CD1c-positive myeloid dendritic cell (primary cell): ENCODE data around the gene PDXP.
"Not testable (repeated sequence)": the region's sequence is repeated elsewhere in the genome, so short reads cannot be mapped to it uniquely, and the experiment has no call there.

Source experiments
- DNase-seq: peaks from one replicate; pipeline ENCODE4 v3.0.0-alpha.2; 2016; ENCODE audit errors: extremely low spot score

The PDXP gene

GRCh38 chr22:37647317-37647716 is 11.2 kb upstream of the PDXP start:
- no peak for DNase-seq

DNA sequence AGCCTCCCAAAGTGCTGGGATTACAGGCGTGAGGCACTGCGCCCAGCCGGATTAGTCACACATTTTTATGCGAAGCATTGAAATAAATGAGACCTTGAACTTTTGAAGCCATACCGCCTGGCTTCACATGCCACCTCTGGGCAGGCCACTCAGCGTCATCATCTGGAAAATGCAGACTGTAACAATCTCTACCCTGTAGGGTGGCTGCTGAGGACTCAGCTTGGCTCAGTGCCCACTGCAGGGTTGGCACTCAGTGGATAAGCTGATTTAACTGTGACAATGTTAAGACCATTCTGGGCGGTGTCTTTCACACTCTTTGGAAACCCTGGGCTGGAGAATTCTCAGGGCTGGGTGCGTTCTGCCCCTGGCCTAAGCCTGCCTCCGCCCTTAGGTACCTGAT is 10.6 kb upstream of the PDXP start:
- no peak for DNase-seq

GRCh38 chr22:37650463-37651136 is 7.9 kb upstream of the PDXP start:
- no peak for DNase-seq

GRCh38 chr22:37654563-37655251 is 3.8 kb upstream of the PDXP start:
- no peak for DNase-seq

DNA sequence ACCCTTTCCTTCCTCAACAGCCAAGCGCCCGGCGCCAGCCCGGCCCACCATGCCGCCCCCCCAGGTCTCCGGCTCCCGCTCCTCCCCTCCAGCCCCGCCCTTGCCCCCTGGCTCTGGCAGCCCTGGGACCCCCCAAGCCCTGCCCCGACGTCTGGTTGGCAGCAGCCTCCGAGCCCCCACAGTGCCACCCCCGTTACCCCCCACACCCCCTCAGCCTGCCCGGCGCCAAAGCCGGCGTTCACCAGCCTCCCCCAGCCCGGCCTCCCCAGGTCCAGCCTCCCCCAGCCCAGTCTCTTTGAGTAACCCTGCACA is 3.3 kb upstream of the PDXP start:
- no peak for DNase-seq

- not testable (repeated sequence) for DNase-seq
Measured at GRCh38 chr22:37656583-37656982, 1.9 kb upstream of the PDXP start.

DNA sequence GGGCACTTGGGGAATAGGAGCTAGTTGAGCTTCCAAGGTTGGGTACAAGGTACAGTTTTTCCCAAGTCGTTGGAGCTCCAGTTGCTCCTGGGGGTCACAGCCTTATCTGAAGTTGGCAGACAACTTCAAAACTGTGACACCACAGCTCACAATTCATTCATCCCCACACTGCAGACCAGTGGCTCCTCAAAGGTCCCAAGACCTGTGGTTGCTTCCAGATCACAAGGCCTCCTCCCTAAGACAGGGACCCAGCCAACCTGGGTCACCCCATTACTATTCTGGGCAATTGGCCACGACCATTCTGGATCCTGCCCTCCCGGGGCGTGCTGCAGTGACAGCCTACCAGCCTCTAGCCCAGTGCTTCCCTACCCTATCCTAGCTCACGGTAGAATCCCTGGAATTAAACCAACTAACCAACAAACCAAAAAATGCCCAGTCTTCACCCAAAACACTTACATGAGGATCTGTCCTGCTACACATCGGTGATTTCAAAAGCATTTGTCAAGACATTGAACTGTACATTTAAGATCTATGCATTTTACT is 862 bp upstream of the PDXP start:
- peak; percentile 39 for DNase-seq

DNA sequence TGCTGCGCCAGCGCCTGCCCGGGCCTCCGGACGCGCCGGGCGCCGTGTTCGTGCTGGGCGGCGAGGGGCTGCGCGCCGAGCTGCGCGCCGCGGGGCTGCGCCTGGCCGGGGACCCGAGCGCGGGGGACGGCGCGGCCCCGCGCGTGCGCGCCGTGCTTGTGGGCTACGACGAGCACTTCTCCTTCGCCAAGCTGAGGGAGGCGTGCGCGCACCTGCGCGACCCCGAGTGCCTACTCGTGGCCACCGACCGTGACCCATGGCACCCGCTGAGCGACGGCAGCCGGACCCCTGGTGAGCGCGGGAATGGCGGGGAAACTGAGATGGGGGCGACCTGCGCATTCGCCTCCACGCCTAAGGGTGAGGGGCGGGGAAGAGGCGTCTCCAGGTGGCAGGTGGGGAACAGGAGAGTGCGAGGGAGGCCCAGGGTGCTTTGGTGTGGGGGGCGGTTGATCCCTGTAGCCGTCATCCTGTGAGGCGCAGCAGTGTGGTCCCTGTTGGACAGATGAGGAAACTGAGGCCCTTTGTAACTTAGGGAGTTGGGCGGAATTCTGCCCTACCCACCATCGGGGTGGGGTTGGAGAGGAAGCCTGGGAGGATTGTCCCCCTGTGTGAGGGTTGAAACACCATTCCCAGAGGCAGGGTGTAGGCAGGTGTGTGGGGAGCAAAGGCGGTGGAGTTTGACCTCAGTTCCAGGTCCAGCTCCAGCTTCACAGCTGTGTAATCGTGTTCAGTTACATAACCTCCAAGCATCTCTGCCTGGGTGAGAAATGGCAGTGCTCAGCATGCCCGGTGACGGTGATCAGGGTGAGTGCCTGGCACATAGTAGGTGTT is 758 bp downstream of the PDXP start:
- DNase-seq, result peak; percentile 45

DNA sequence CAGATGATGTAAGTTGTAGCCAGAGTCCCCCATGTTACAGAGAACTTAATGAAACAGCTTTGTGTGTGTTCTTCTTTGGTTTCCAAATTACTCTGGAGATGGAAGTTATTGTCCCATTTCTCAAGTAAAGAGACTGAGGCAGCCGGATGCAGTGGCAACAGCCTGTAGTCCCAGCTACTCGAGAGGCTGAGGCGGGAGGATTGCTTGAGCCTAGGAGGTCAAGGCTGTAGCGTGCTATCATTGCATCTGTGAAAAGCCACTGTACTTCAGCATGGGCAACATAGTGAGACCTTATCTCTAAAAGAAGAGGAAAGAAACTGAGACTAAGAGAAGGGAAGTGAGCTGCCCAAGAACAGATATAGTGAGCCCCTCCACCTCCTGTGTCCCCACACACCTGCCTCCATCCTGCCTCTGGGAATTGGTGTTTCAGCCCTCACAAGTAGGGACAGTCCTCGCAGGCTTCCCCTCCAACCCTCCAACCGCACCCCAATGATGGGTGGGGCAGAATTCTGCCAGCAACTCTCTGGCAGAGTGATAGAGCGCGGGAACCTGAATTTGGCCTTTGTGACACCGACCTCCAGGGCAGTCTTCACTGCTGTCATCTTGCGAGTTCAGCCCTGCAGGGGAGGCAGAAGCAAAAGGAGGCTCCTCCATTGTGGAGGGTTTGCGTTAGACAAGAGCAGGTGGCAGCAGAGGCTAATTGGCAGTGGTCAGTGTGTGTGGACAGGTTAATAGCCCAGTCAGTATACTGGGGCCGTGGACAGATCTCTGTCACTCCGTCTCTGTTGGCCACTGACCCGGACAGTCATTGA is 1.6 kb downstream of the PDXP start:
- no peak for DNase-seq

DNA sequence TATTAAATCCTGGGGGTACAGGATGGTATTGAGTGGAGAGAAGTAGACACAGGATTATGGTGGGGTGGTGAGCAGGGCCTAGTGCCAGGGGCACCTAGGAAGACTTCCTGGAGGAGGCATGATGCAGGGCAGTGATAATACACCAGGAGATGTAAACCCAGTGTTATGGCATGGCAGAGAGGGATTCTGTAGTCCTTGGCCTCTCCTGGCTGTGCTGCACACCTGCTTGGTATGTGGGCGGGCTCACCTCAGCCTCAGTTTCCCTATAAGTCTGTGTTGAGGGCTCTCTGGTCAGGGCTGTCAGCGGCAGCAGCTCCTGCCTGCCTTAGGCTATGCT is 2.2 kb downstream of the PDXP start:
- DNase-seq, result no peak

- peak; percentile 12 for DNase-seq
Measured at GRCh38 chr22:37661160-37661924, 2.8 kb downstream of the PDXP start.

DNA sequence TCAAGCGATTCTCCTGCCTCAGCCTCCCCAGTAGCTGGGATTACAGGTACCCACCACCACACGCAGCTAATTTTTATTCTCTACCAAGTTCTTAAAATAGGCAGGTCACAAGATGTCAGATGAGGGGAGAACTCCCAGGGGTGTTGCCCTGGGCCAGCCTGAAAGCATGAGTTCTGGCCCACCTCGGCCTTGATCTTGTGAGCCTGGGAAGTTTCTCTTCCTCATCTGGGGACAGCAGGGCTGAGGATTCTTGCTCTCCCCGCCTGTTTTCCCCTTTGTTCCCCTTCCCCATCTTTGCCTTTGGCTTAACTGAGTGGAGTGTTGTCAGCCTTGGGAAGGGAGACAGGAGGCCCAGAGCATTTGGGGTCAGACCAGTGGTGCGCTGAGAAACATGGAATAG is 3.5 kb downstream of the PDXP start:
- peak; percentile 70 for DNase-seq

GRCh38 chr22:37663521-37664140 is 5.1 kb downstream of the PDXP start:
- no peak for DNase-seq

GRCh38 chr22:37664249-37665101 is 6.0 kb downstream of the PDXP start:
- no peak for DNase-seq

DNA sequence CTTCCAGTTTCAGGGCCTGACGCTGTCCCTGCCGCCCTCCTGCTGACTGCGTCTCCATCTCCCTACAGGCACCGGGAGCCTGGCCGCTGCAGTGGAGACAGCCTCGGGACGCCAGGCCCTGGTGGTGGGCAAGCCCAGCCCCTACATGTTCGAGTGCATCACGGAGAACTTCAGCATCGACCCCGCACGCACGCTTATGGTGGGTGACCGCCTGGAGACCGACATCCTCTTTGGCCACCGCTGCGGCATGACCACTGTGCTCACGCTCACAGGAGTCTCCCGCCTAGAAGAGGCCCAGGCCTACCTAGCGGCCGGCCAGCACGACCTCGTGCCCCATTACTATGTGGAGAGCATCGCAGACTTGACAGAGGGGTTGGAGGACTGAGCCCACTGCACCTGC is 7.0 kb downstream of the PDXP start:
- no peak for DNase-seq

DNA sequence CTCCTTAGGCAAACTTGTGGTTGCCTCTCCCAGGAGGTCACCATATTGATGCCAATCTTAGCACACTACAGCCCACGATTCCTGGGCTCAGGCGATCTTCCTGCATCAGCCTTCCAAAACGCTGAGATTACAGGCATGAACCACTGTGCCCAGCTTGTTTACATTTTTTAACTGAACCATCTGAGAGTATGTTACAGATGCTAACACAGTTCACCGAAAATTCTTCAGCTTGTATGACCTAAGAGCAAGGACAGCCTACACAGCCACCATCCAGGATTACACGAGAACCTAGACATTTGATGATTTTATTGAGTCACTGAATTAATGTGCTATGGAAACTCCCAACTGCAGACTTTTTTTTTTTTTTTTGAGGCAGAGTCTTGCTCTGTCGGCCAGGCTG is 11.1 kb downstream of the PDXP start:
- no peak for DNase-seq

DNA sequence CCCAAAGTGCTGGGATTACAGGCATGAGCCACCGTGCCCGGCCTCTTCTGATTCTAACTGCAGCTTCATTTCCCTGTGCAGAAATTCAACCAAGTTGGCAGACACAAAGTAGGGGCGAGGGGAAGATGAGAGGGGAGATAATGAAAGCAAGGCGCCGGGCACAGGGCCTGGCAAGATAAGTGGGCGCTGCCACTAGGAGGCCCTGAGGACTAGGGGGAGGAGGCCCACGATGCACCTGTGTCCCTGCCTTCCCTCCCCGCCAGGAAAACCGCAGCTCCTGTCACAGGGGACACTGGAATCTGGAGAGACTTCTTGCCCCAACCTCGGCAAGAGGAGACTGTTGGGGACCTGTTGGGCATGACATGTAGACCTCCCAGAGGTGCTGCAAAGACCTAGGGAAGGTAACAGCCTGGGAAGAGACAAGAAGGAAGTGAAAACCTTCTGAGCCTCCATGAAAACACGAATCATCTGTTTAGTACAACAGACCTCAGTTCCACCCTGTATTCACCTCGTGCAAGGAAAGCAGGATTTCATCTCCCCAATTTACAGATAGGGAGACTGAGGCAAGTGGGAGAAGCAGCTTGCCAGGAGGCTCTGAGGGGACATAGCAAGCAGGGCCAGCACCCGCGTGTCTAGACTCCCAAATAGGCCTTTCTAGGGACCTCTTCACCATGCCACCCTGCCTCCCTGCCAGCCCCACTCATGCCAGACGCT is 13.8 kb downstream of the PDXP start:
- DNase-seq, result no peak

DNA sequence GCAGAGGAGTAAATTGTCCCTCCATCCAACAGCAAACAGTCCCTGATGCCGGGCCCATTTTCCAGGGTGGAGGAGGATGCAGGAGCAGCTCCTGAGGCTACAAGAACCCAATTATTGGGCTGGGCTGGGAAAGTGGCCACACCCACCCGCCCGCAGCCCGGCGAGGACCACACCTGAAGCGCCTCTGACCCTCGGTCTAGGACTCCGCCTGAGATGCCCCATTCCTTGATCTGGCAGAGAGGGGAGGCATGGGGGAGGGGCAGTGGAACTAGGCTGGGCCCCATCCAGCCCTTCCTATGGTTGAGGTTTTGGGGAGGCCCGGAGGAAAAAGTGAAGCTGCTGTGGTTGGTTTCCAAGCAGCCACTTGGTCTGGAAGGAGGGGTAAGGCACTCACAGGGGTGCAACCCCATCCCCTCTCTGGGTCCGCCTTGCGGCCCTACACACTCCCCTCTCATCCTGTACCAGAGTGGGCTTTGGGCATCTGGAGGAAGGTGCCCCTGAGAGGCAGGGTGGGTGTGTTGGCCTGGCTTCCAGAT is 14.5 kb downstream of the PDXP start:
- DNase-seq, result no peak

GRCh38 chr22:37674248-37674647 is 15.7 kb downstream of the PDXP start:
- no peak for DNase-seq
